NB4 (cell line): ENCODE results near the gene DSC2.

Experiments used
- DNase-seq: peaks from one replicate; pipeline ENCODE4 v3.0.0; 2010; ENCODE audit warnings: low read depth
- H3K4me3 ChIP-seq: one replicate; pipeline ENCODE4 v1.5.1; 2011; ENCODE audit warnings: mild to moderate bottlenecking, low read depth, low read length, moderate library complexity
- MYC ChIP-seq: IDR thresholded peaks from 2 replicates; pipeline ENCODE4 v1.6.1; 2011; ENCODE audit warnings: low read depth, low read length
- POLR2A ChIP-seq: IDR thresholded peaks from 2 replicates; pipeline ENCODE4 v1.6.1; 2011; ENCODE audit warnings: mild to moderate bottlenecking; ENCODE audit not compliant: insufficient read length; ENCODE audit errors: extremely low read depth
- TF ChIP-seq, protein P1 (sequence below): IDR thresholded peaks from one replicate; pipeline ENCODE4 v1.5.1; 2012; ENCODE audit warnings: low read depth, low read length
- TF ChIP-seq, protein P2 (sequence below): IDR thresholded peaks from 2 replicates; pipeline ENCODE4 v1.6.1; 2011; ENCODE audit warnings: low read depth, low read length

The DSC2 gene

GRCh38 chr18:31061945-31062344, 40.3 kb downstream of the DSC2 start:
- TF ChIP-seq, protein P1, sequence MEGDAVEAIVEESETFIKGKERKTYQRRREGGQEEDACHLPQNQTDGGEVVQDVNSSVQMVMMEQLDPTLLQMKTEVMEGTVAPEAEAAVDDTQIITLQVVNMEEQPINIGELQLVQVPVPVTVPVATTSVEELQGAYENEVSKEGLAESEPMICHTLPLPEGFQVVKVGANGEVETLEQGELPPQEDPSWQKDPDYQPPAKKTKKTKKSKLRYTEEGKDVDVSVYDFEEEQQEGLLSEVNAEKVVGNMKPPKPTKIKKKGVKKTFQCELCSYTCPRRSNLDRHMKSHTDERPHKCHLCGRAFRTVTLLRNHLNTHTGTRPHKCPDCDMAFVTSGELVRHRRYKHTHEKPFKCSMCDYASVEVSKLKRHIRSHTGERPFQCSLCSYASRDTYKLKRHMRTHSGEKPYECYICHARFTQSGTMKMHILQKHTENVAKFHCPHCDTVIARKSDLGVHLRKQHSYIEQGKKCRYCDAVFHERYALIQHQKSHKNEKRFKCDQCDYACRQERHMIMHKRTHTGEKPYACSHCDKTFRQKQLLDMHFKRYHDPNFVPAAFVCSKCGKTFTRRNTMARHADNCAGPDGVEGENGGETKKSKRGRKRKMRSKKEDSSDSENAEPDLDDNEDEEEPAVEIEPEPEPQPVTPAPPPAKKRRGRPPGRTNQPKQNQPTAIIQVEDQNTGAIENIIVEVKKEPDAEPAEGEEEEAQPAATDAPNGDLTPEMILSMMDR, result no peak
- TF ChIP-seq MYC (no peak), POLR2A (no peak)
- TF ChIP-seq, protein P2, sequence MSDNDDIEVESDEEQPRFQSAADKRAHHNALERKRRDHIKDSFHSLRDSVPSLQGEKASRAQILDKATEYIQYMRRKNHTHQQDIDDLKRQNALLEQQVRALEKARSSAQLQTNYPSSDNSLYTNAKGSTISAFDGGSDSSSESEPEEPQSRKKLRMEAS, result no peak
- no peak for DNase-seq
- H3K4me3 ChIP-seq, result no peak overlapping the region

GRCh38 chr18:31058897-31059296, 43.3 kb downstream of the DSC2 start:
- peak; percentile 8 for DNase-seq

GRCh38 chr18:31057917-31058316, 44.3 kb downstream of the DSC2 start:
- no peak overlapping the region for H3K4me3 ChIP-seq
- no peak for DNase-seq
- TF ChIP-seq, protein P1, result no peak
- no peak for TF ChIP-seq MYC
- TF ChIP-seq, protein P2, result no peak
- TF ChIP-seq POLR2A, result no peak

More at GRCh38 chr18:31058897-31059296, 43.3 kb downstream of the DSC2 start:
- TF ChIP-seq, protein P2, result no peak
- TF ChIP-seq, protein P1, result no peak
- TF ChIP-seq POLR2A (no peak), MYC (no peak)
- no peak overlapping the region for H3K4me3 ChIP-seq

DNA sequence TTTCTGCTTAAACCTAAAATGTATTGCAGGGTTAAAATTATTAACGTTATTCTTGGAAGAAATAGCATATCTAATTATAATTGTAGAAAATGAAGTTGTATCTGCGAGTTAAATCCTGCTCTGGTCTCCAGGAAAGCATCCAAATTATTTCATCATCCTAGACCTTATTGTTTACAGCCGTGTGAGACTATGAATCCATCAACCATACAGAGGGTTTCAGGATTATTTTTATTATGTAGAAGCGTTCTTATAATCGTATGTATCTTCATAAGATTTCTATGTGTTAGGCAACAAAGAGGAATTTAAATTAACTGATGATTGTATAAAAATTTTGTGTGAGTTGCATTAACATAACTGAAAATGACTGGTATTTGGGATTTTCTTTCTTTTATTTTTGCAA, 45.2 kb downstream of the DSC2 start:
- TF ChIP-seq, protein P1, result no peak
- TF ChIP-seq, protein P2, result no peak
- no peak for TF ChIP-seq POLR2A
- no peak for TF ChIP-seq MYC
- DNase-seq, result no peak
- no peak overlapping the region for H3K4me3 ChIP-seq

GRCh38 chr18:31056296-31056695, 45.9 kb downstream of the DSC2 start:
- TF ChIP-seq, protein P1, result no peak
- no peak for TF ChIP-seq POLR2A
- H3K4me3 ChIP-seq, result no peak overlapping the region
- DNase-seq, result no peak

GRCh38 chr18:31050635-31051034, 51.6 kb downstream of the DSC2 start:
- DNase-seq, result no peak
- TF ChIP-seq, protein P1, result no peak
- TF ChIP-seq, protein P2, result no peak
- TF ChIP-seq POLR2A (no peak), MYC (no peak)
- H3K4me3 ChIP-seq, result no peak overlapping the region
